GM12878 (cell line): ENCODE measurements around the gene IMMP2L. TPM values are rescaled to one million over a fixed set of nuclear protein-coding genes. Genes with fewer than 3 reads are reported as not detected.

ENCODE experiments used
- ATAC-seq: fragments of 200-7000 bp; cut with Tn5 transposase; 3 replicates; pipeline ENCODE4 v1.9.1; 2020; ENCODE audit warnings: mild to moderate bottlenecking, moderate library complexity
- BruUV-seq: library from RNA; stranded (reverse); fragments of 400-500 nt; replicated peaks from 2 replicates; lab custom pipeline; 2021; lab: Mats Ljungman, UMichigan
- CTCF ChIA-PET: fragments of 300-600 bp; sonication (Branson Sonifier 250); formaldehyde crosslinking; extraction: SDS; loops from one replicate; lab custom pipeline; 2021; ENCODE audit warnings: inconsistent platforms; lab: Yijun Ruan, JAX
- POLR2A ChIA-PET: fragments of 350-600 bp; formaldehyde crosslinking; extraction: SDS; loops from one replicate; lab custom pipeline; 2021; ENCODE audit warnings: inconsistent platforms; lab: Charles Lee
- RAD21 ChIA-PET: fragments of 300-600 bp; sonication (Branson Sonifier 250); formaldehyde crosslinking; loops from one replicate; lab custom pipeline; 2023; ENCODE audit warnings: antibody characterized with exemption; ENCODE audit not compliant: unreplicated experiment; lab: Charles Lee
- SMC1A ChIA-PET: fragments of 300-600 bp; sonication (Branson Sonifier 250); formaldehyde crosslinking; loops from one replicate; lab custom pipeline; 2023; ENCODE audit not compliant: unreplicated experiment, uncharacterized antibody; lab: Charles Lee
- DNase-seq: peaks from one replicate; pipeline ENCODE4 v3.0.0-alpha.2; 2011; ENCODE audit warnings: low read depth, low spot score
- FAIRE-seq: peaks from 3 replicates; lab custom pipeline; 2011; peaks lifted over from hg19 to GRCh38; lab: Jason Lieb, UNC
- H2AFZ ChIP-seq: 2 replicates; pipeline ENCODE4 v1.6.0; 2011; ENCODE audit warnings: low read depth, low read length, control low read depth; ENCODE audit not compliant: control insufficient read depth
- H3K27ac ChIP-seq: 2 replicates; pipeline ENCODE4 v1.5.1; 2011; ENCODE audit warnings: control low read depth; ENCODE audit not compliant: control insufficient read depth, insufficient read depth
- H3K27me3 ChIP-seq, 2 experiments: replicated peaks in 1 of 2; 2 replicates each; pipeline versions ENCODE4 v1.6.0 to v1.6.1; 2011; ENCODE audit warnings: low read length in 1 of 2; ENCODE audit not compliant: control insufficient read depth in 2 of 2, insufficient read depth in 2 of 2
- H3K36me3 ChIP-seq, 2 experiments: 2 replicates each; pipeline ENCODE4 v1.5.1; 2011; ENCODE audit warnings: low read length in 1 of 2; ENCODE audit not compliant: control insufficient read depth in 2 of 2, insufficient read depth in 2 of 2
- H3K4me1 ChIP-seq: 2 replicates; pipeline ENCODE4 v1.6.1; 2011; ENCODE audit warnings: mild to moderate bottlenecking, low read length, moderate library complexity, mixed read lengths; ENCODE audit not compliant: control insufficient read depth, insufficient read depth
- H3K4me2 ChIP-seq: 2 replicates; pipeline ENCODE4 v1.6.0; 2011; ENCODE audit warnings: control low read depth; ENCODE audit not compliant: control insufficient read depth, insufficient read depth
- H3K4me3 ChIP-seq: fragments of 200-600 bp; sonication (generic); 2 replicates; pipeline ENCODE4 v1.5.1; 2016
- H3K79me2 ChIP-seq: 2 replicates; pipeline ENCODE4 v1.6.0; 2011; ENCODE audit warnings: low read length; ENCODE audit not compliant: control insufficient read depth, insufficient read depth
- H3K9ac ChIP-seq: 2 replicates; pipeline ENCODE4 v1.8.0; 2011; ENCODE audit warnings: low read length, control low read depth, mixed read lengths; ENCODE audit not compliant: control insufficient read depth, insufficient read depth
- H3K9me3 ChIP-seq: replicated peaks from 3 replicates; pipeline ENCODE4 v1.5.1; 2011; ENCODE audit warnings: mild to moderate bottlenecking, low read length; ENCODE audit not compliant: control insufficient read depth, insufficient read depth
- H4K20me1 ChIP-seq: 2 replicates; pipeline ENCODE4 v1.6.0; 2011; ENCODE audit not compliant: control insufficient read depth, insufficient read depth
- BHLHE40 ChIP-seq, 2 experiments: fragments of 450-650 bp in 1 of 2; IDR thresholded peaks; 2 replicates each; pipeline ENCODE4 v1.6.1; 2011 to 2017; ENCODE audit warnings: low read depth in 2 of 2, borderline replicate concordance in 1 of 2, improper control_type of control experiment in 1 of 2, low read length in 1 of 2, mild to moderate bottlenecking in 1 of 2
- FOS ChIP-seq: IDR thresholded peaks from 3 replicates; pipeline ENCODE4 v1.6.1; 2011; ENCODE audit warnings: borderline replicate concordance; ENCODE audit not compliant: insufficient read length; ENCODE audit errors: extremely low read depth
- FOXK2 ChIP-seq: fragments of 450-650 bp; IDR thresholded peaks from 2 replicates; pipeline ENCODE4 v1.6.1; 2017; ENCODE audit warnings: mild to moderate bottlenecking, moderate library complexity
- GABPA ChIP-seq: IDR thresholded peaks from 2 replicates; pipeline ENCODE4 v1.6.1; 2014; ENCODE audit warnings: antibody characterized with exemption, low read depth, mild to moderate bottlenecking, inconsistent platforms
- HCFC1 ChIP-seq: fragments of 150-350 bp; IDR thresholded peaks from 2 replicates; pipeline ENCODE4 v1.6.1; 2014; ENCODE audit warnings: low read length
- HDAC2 ChIP-seq: fragments of 200-600 bp; sonication (generic); IDR thresholded peaks from 2 replicates; pipeline ENCODE4 v1.6.1; 2017
- HDAC6 ChIP-seq: fragments of 200-600 bp; sonication (generic); IDR thresholded peaks from one replicate; pipeline ENCODE4 v1.8.0; 2017; ENCODE audit warnings: antibody characterized with exemption; ENCODE audit not compliant: unreplicated experiment
- MYC ChIP-seq: IDR thresholded peaks from 2 replicates; pipeline ENCODE4 v1.6.1; 2011; ENCODE audit warnings: mild to moderate bottlenecking, low read length, moderate library complexity, inconsistent platforms; ENCODE audit not compliant: insufficient read depth, insufficient replicate concordance, insufficient read length, severe bottlenecking
- NFXL1 ChIP-seq: fragments of 450-650 bp; IDR thresholded peaks from 2 replicates; pipeline ENCODE4 v1.6.1; 2017; ENCODE audit warnings: antibody characterized with exemption, mild to moderate bottlenecking, borderline replicate concordance
- RELA ChIP-seq: fragments of 450-650 bp; IDR thresholded peaks from 2 replicates; pipeline ENCODE4 v1.8.0; 2014; ENCODE audit warnings: borderline replicate concordance; ENCODE audit not compliant: partially characterized antibody
- RFX5 ChIP-seq: IDR thresholded peaks from 2 replicates; pipeline ENCODE4 v1.6.1; 2011; ENCODE audit warnings: low read depth, low read length, improper control_type of control experiment
- TARDBP ChIP-seq: IDR thresholded peaks from 2 replicates; pipeline ENCODE4 v1.6.1; 2016; ENCODE audit warnings: borderline replicate concordance
- TCF12 ChIP-seq: IDR thresholded peaks from 2 replicates; pipeline ENCODE4 v1.6.1; 2011; ENCODE audit warnings: low read depth, mild to moderate bottlenecking, low read length
- USF1 ChIP-seq: IDR thresholded peaks from 2 replicates; pipeline ENCODE4 v1.6.1; 2011; ENCODE audit warnings: borderline replicate concordance, low read depth, mild to moderate bottlenecking, moderate library complexity, mixed read lengths, low read length; ENCODE audit not compliant: insufficient read depth; ENCODE audit errors: extremely low read length
- ZBED1 ChIP-seq: IDR thresholded peaks from 2 replicates; pipeline ENCODE4 v1.6.1; 2016; ENCODE audit warnings: borderline replicate concordance
- ZNF24 ChIP-seq: fragments of 450-650 bp; IDR thresholded peaks from 2 replicates; pipeline ENCODE4 v1.6.1; 2017; ENCODE audit warnings: antibody characterized with exemption, mild to moderate bottlenecking
- ZNF622 ChIP-seq: fragments of 450-650 bp; IDR thresholded peaks from 2 replicates; pipeline ENCODE4 v1.6.1; 2017; ENCODE audit warnings: mild to moderate bottlenecking, inconsistent platforms
- WGBS: methylation state at CpG from one replicate; pipeline ENCODE4 v1.1.6; 2016; ENCODE audit warnings: low lambda C conversion rate; ENCODE audit not compliant: insufficient replicate concordance, insufficient coverage; ENCODE audit errors: missing lambda C conversion rate; 5-methylcytosine and 5-hydroxymethylcytosine counted together
- in situ Hi-C: fragments of 300-500 bp; cut with MboI; formaldehyde crosslinking; loops from 9 replicates; pipeline ENCODE4 v1.14.3; 2018; ENCODE audit warnings: mixed read lengths
- intact Hi-C: fragments of 100-400 bp; cut with micrococcal nuclease; formaldehyde crosslinking; loops from one replicate; pipeline ENCODE4 v1.14.2; 2022; ENCODE audit not compliant: unreplicated experiment
- polyA plus RNA-seq, 11 experiments: library from polyadenylated mRNA; depleted of rRNA in 4 of 11; unstranded in 6 of 11; stranded (reverse) in 5 of 11; fragments of >200 nt; fragmentation: Nextera tagmentation in 4 of 11; fragmentation: Illumina TruSeq in 1 of 11; extraction: Ambion mirVana in 4 of 11; extraction: Trizol in 1 of 11; gene quantifications; 1 replicate in 1 of 11; 2 replicates in 10 of 11; pipeline versions ENCODE4 v1.2.1 to v1.2.3, GENCODE V29; 2011 to 2016; ENCODE audit warnings: inconsistent platforms in 2 of 11, missing spikeins in 2 of 11, low read depth in 1 of 11
- total RNA-seq, 4 experiments: library from RNA; depleted of rRNA in 3 of 4; stranded (reverse); fragments of >200 nt in 3 of 4; fragmentation: Illumina TruSeq in 1 of 4; extraction: Trizol in 1 of 4; gene quantifications; 2 replicates each; pipeline versions ENCODE4 v1.2.1 to v1.2.3, GENCODE V29; 2013 to 2021
- TF ChIP-seq, protein P1 (sequence below): fragments of 450-650 bp; IDR thresholded peaks from 2 replicates; pipeline ENCODE4 v1.6.1; 2018; ENCODE audit warnings: mild to moderate bottlenecking, low read depth, moderate library complexity; ENCODE audit not compliant: partially characterized antibody
- TF ChIP-seq, protein P2 (sequence below): fragments of 450-650 bp; IDR thresholded peaks from 2 replicates; pipeline ENCODE4 v1.6.1; 2018; ENCODE audit warnings: borderline replicate concordance, mild to moderate bottlenecking; ENCODE audit not compliant: partially characterized antibody

Gene IMMP2L
- total and polyA plus RNA-seq, 10 of the 15 experiments (the other 5 are each of a cell fraction or from before 2014, with no cell fraction given) = 12.6 to 46.3 (median 19.6) TPM

DNA sequence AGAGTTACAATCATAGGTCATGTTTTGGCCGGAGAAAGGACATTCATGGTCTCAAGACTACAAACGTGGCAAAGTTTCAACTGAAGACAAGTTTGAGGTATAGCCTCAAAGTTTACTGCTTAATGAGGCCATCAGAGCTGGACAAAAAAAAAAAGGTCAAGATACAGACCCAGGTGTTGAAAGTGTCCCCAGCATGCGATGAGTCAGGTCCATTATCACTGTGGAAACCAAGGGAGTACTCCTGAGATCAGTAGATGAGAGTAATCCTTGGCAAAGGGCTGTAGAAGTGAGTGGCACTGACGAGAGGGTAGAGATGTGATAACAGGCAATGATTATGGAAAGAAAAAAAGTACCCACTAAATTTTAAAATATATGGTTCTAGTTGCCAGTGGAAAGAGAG lies 551.5 kb downstream of the IMMP2L start (continued):
- TF ChIP-seq, protein P1, sequence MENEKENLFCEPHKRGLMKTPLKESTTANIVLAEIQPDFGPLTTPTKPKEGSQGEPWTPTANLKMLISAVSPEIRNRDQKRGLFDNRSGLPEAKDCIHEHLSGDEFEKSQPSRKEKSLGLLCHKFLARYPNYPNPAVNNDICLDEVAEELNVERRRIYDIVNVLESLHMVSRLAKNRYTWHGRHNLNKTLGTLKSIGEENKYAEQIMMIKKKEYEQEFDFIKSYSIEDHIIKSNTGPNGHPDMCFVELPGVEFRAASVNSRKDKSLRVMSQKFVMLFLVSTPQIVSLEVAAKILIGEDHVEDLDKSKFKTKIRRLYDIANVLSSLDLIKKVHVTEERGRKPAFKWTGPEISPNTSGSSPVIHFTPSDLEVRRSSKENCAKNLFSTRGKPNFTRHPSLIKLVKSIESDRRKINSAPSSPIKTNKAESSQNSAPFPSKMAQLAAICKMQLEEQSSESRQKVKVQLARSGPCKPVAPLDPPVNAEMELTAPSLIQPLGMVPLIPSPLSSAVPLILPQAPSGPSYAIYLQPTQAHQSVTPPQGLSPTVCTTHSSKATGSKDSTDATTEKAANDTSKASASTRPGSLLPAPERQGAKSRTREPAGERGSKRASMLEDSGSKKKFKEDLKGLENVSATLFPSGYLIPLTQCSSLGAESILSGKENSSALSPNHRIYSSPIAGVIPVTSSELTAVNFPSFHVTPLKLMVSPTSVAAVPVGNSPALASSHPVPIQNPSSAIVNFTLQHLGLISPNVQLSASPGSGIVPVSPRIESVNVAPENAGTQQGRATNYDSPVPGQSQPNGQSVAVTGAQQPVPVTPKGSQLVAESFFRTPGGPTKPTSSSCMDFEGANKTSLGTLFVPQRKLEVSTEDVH = no peak
- TF ChIP-seq FOXK2 (no peak), HDAC2 (no peak), RELA (no peak), NFXL1 (no peak), ZNF622 (no peak)
- TF ChIP-seq, protein P2, sequence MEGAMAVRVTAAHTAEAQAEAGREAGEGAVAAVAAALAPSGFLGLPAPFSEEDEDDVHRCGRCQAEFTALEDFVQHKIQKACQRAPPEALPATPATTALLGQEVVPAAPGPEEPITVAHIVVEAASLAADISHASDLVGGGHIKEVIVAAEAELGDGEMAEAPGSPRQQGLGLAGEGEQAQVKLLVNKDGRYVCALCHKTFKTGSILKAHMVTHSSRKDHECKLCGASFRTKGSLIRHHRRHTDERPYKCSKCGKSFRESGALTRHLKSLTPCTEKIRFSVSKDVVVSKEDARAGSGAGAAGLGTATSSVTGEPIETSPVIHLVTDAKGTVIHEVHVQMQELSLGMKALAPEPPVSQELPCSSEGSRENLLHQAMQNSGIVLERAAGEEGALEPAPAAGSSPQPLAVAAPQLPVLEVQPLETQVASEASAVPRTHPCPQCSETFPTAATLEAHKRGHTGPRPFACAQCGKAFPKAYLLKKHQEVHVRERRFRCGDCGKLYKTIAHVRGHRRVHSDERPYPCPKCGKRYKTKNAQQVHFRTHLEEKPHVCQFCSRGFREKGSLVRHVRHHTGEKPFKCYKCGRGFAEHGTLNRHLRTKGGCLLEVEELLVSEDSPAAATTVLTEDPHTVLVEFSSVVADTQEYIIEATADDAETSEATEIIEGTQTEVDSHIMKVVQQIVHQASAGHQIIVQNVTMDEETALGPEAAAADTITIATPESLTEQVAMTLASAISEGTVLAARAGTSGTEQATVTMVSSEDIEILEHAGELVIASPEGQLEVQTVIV = no peak

- H3K27ac ChIP-seq = no peak overlapping the region
- intact Hi-C loops = no loop called here
- in situ Hi-C loops = no loop called here
- no peak overlapping the region for H3K4me3 ChIP-seq
- H3K36me3 ChIP-seq = no peaks in the 10 kb centered on the region
- no TSS peak for BruUV-seq
- no peak for DNase-seq
- no peak overlapping the region for H3K4me2 ChIP-seq
- ATAC-seq = no peak
- H3K4me1 ChIP-seq = peaks cover 15% of the 10 kb centered on the region
- CTCF ChIA-PET = no interaction called here
- POLR2A ChIA-PET = no interaction called here
- H2AFZ ChIP-seq = no peak overlapping the region
- SMC1A ChIA-PET = interaction anchor here (1.1 kb wide), 1 partner anchor 12 kb away, joined by 3 read pairs; no protein-coding TSS in a partner anchor
- no peaks in the 10 kb centered on the region for H3K79me2 ChIP-seq
- no peaks in the 10 kb centered on the region for H3K27me3 ChIP-seq
- no peaks in the 10 kb centered on the region for H3K9me3 ChIP-seq
- H4K20me1 ChIP-seq = no peaks in the 10 kb centered on the region
- RAD21 ChIA-PET = no interaction called here
- WGBS = 77% methylated on average over 1 of the region's 1 CpG
- H3K9ac ChIP-seq = no peak overlapping the region
- no peak for FAIRE-seq
- TF ChIP-seq ZNF24 (no peak), TCF12 (no peak), FOS (no peak), GABPA (no peak), USF1 (no peak), BHLHE40 (IDR thresholded peaks at IDR 0.05; ENCODE audit: borderline replicate concordance in 1 of 2, low read depth in 2 of 2, low read length in 1 of 2) (no peak), TARDBP (no peak), ZBED1 (no peak), HCFC1 (no peak), RFX5 (no peak), MYC (no peak), HDAC6 (no peak)
Observed at GRCh38 chr7:111009526-111010040, 552.7 kb downstream of the IMMP2L start.
